ENCODE data around the gene ZCCHC7.

ZCCHC7 gene

GRCh38 chr9:37236822-37237221, 116.4 kb downstream of the ZCCHC7 start:
- Histone ChIP-seq H3K4me3 (replicated peaks; ENCODE audit: insufficient read depth, low read length) (no peak overlapping the region), H3K27ac (replicated peaks) (no peak overlapping the region), H3K27me3 (ENCODE audit: insufficient read depth, poor library complexity, severe bottlenecking) (no peaks in the 10 kb centered on the region)
- DNase-seq (ENCODE audit: low read depth in 1 of 2, low spot score in 1 of 2) = no peak
- TF ChIP-seq, protein P1, sequence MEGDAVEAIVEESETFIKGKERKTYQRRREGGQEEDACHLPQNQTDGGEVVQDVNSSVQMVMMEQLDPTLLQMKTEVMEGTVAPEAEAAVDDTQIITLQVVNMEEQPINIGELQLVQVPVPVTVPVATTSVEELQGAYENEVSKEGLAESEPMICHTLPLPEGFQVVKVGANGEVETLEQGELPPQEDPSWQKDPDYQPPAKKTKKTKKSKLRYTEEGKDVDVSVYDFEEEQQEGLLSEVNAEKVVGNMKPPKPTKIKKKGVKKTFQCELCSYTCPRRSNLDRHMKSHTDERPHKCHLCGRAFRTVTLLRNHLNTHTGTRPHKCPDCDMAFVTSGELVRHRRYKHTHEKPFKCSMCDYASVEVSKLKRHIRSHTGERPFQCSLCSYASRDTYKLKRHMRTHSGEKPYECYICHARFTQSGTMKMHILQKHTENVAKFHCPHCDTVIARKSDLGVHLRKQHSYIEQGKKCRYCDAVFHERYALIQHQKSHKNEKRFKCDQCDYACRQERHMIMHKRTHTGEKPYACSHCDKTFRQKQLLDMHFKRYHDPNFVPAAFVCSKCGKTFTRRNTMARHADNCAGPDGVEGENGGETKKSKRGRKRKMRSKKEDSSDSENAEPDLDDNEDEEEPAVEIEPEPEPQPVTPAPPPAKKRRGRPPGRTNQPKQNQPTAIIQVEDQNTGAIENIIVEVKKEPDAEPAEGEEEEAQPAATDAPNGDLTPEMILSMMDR (IDR thresholded peaks at IDR 0.05; ENCODE audit: insufficient read depth, low read length) = no peak
- TF ChIP-seq POLR2AphosphoS5 (IDR thresholded peaks at IDR 0.05; ENCODE audit: low read depth) = no peak
- TF ChIP-seq SPI1 (IDR thresholded peaks at IDR 0.05; ENCODE audit: borderline replicate concordance, low read depth) = no peak
- no peak for TF ChIP-seq GABPA (IDR thresholded peaks at IDR 0.05; ENCODE audit: low read depth)
- TF ChIP-seq, protein P2, sequence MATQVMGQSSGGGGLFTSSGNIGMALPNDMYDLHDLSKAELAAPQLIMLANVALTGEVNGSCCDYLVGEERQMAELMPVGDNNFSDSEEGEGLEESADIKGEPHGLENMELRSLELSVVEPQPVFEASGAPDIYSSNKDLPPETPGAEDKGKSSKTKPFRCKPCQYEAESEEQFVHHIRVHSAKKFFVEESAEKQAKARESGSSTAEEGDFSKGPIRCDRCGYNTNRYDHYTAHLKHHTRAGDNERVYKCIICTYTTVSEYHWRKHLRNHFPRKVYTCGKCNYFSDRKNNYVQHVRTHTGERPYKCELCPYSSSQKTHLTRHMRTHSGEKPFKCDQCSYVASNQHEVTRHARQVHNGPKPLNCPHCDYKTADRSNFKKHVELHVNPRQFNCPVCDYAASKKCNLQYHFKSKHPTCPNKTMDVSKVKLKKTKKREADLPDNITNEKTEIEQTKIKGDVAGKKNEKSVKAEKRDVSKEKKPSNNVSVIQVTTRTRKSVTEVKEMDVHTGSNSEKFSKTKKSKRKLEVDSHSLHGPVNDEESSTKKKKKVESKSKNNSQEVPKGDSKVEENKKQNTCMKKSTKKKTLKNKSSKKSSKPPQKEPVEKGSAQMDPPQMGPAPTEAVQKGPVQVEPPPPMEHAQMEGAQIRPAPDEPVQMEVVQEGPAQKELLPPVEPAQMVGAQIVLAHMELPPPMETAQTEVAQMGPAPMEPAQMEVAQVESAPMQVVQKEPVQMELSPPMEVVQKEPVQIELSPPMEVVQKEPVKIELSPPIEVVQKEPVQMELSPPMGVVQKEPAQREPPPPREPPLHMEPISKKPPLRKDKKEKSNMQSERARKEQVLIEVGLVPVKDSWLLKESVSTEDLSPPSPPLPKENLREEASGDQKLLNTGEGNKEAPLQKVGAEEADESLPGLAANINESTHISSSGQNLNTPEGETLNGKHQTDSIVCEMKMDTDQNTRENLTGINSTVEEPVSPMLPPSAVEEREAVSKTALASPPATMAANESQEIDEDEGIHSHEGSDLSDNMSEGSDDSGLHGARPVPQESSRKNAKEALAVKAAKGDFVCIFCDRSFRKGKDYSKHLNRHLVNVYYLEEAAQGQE (IDR thresholded peaks at IDR 0.05; ENCODE audit: insufficient replicate concordance, low read depth) = no peak

DNA sequence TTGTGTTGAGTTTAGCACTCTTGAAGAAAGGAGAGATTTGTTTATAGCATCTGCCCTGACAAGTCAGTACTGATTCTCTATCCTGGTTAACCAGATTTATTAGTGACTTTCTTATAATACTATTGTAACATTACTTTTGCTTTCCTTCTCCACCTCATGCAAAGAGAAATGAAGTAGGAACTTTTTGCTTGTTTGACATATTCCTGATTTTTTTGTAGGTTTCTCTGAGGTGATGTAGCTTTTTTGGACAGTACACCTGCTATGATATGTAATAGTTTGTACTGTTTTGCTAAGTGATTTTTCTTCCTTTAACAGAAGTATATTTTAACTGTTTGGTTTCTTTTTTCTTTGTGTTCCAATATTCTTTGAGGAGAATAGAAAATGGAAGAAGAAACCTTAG, 117.7 kb downstream of the ZCCHC7 start:
- Histone ChIP-seq H3K27me3 (ENCODE audit: insufficient read depth, poor library complexity, severe bottlenecking) (no peaks in the 10 kb centered on the region), H3K27ac (replicated peaks) (no peak overlapping the region), H3K4me3 (replicated peaks; ENCODE audit: insufficient read depth, low read length) (no peak overlapping the region)
- no peak for DNase-seq (ENCODE audit: low read depth in 1 of 2, low spot score in 1 of 2)
- TF ChIP-seq GABPA (IDR thresholded peaks at IDR 0.05; ENCODE audit: low read depth) (no peak), POLR2AphosphoS5 (IDR thresholded peaks at IDR 0.05; ENCODE audit: low read depth) (no peak), SPI1 (IDR thresholded peaks at IDR 0.05; ENCODE audit: borderline replicate concordance, low read depth) (no peak)
- TF ChIP-seq, protein P1 (IDR thresholded peaks at IDR 0.05; ENCODE audit: insufficient read depth, low read length) = no peak
- TF ChIP-seq, protein P2 (IDR thresholded peaks at IDR 0.05; ENCODE audit: insufficient replicate concordance, low read depth) = no peak

DNA sequence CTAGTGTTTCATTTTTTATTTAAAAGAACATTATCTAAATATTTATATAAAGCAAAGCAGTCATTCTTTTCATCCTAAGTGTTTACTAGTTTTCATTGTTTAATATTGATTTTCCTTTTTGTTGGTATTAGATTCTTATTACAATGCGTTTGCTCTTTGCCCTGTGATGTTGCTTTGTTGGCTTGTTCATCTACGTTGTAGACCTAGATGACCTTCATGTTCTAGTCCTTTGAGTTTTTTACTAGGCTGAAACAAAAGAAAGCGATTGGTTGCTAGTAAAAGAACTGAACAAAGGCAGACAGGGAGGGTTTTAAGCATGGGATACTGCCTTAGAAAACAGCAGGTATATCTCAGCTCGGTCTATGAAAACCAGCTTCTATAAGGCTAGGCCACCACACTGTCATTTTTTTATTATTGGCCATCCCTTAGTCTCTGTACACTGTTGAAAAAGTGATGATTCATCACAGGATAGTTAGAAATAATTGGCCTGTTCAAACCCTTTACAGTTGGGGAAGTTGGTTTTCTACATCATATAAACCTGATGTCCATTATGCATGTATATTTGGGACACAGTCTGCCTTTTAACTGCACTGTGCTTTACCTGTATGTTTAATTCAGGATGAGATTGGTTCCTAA, 119.0 kb downstream of the ZCCHC7 start:
- no peak for DNase-seq (ENCODE audit: low read depth in 1 of 2, low spot score in 1 of 2)
- H3K4me3 ChIP-seq (replicated peaks; ENCODE audit: insufficient read depth, low read length) = no peak overlapping the region
- no peak for TF ChIP-seq GABPA (IDR thresholded peaks at IDR 0.05; ENCODE audit: low read depth)
- TF ChIP-seq, protein P1 (IDR thresholded peaks at IDR 0.05; ENCODE audit: insufficient read depth, low read length) = no peak
- TF ChIP-seq SPI1 (IDR thresholded peaks at IDR 0.05; ENCODE audit: borderline replicate concordance, low read depth) = no peak
- no peak for TF ChIP-seq POLR2AphosphoS5 (IDR thresholded peaks at IDR 0.05; ENCODE audit: low read depth)
- TF ChIP-seq, protein P2 (IDR thresholded peaks at IDR 0.05; ENCODE audit: insufficient replicate concordance, low read depth) = no peak
- no peaks in the 10 kb centered on the region for H3K27me3 ChIP-seq (ENCODE audit: insufficient read depth, poor library complexity, severe bottlenecking)
- H3K27ac ChIP-seq (replicated peaks) = no peak overlapping the region

Data from HL-60 (cell line).